ENCODE data around the gene KRTAP10-8.

- TF ChIP-seq OSR1 (CRISPR knock-in tag; IDR thresholded peaks at IDR 0.05) (no peak), TOX (CRISPR knock-in tag; IDR thresholded peaks at IDR 0.05; ENCODE audit: borderline replicate concordance) (no peak), ZNF8 (CRISPR knock-in tag; IDR thresholded peaks at IDR 0.05) (no peak), ZFP30 (CRISPR knock-in tag; IDR thresholded peaks at IDR 0.05) (no peak), TSHZ2 (CRISPR knock-in tag; IDR thresholded peaks at IDR 0.05) (no peak), ZC3H10 (CRISPR knock-in tag; IDR thresholded peaks at IDR 0.05) (no peak), BACH2 (CRISPR knock-in tag; IDR thresholded peaks at IDR 0.05; ENCODE audit: borderline replicate concordance) (no peak), RARB (CRISPR knock-in tag; IDR thresholded peaks at IDR 0.05) (no peak), TCF4 (CRISPR knock-in tag; IDR thresholded peaks at IDR 0.05; ENCODE audit: borderline replicate concordance) (no peak), PATZ1 (CRISPR knock-in tag; IDR thresholded peaks at IDR 0.05; ENCODE audit: borderline replicate concordance) (no peak)
Observed at GRCh38 chr21:44602463-44602850, 9.4 kb upstream of the KRTAP10-8 start.

Measured in SK-N-SH treated with all-trans-retinoic acid at 6 μM for 48 hours (cell line).